ENCODE measurements around the gene CENPO.

The CENPO gene

DNA sequence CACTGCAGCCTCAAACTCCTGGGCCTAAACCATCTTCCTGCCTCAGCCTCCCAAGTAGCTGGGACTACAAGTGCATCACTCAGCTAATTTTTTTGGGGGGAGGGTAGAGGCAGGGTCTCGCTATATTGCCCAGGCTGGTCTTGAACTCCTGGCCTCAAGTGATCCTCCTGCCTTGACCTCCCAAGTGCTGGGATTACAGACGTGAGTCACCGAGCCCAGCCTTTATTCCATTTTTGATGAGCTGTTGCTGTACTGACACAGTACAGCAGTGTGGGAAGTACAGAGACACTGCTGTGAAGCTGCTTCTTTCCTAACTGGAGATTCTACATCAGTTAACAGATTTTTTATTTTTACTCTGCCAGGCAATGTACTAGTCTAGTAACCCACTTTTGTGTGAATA is 18.9 kb upstream of the CENPO start:
- no peak for TF ChIP-seq CTCF (IDR thresholded peaks at IDR 0.05; ENCODE audit: low read depth, low read length)
- Histone ChIP-seq H3K4me3 (ENCODE audit: low read depth, low read length) (no peak overlapping the region), H3K9me3 (ENCODE audit: severe bottlenecking) (no peaks in the 10 kb centered on the region), H3K27me3 (ENCODE audit: insufficient read depth, low read depth, severe bottlenecking) (no peaks in the 10 kb centered on the region), H3K27ac (no peak overlapping the region), H3K36me3 (peaks cover 6% of the 10 kb centered on the region)
- DNase-seq = no peak

DNA sequence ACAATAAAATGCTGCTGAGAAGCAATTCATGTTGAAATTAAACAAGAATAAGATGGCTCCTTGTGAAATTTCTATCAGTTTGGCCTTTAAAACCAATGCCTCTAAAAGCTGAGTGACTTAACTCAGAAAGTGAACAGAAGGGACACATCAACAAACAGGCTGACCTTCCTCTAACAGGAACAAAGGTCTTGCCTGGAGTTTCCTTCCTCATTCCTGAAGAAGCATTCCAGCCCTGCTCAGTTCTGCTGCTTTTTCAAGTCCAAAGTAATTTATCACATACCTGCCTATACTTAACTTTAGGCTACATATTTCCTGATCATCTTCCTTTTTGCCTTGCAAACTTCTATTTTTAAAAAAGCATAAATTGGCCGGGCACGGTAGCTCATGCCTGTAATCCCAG is 14.1 kb upstream of the CENPO start:
- DNase-seq = no peak
- H3K36me3 ChIP-seq = no peaks in the 10 kb centered on the region
- H3K27me3 ChIP-seq (ENCODE audit: insufficient read depth, low read depth, severe bottlenecking) = no peaks in the 10 kb centered on the region
- TF ChIP-seq CTCF (IDR thresholded peaks at IDR 0.05; ENCODE audit: low read depth, low read length) = no peak
- H3K27ac ChIP-seq = no peak overlapping the region
- no peaks in the 10 kb centered on the region for H3K9me3 ChIP-seq (ENCODE audit: severe bottlenecking)
- H3K4me3 ChIP-seq (ENCODE audit: low read depth, low read length) = no peak overlapping the region

- H3K4me3 ChIP-seq (ENCODE audit: low read depth, low read length) = no peak overlapping the region
- no peak for TF ChIP-seq CTCF (IDR thresholded peaks at IDR 0.05; ENCODE audit: low read depth, low read length)
- no peak overlapping the region for H3K27ac ChIP-seq
- DNase-seq = no peak
- no peaks in the 10 kb centered on the region for H3K27me3 ChIP-seq (ENCODE audit: insufficient read depth, low read depth, severe bottlenecking)
- no peaks in the 10 kb centered on the region for H3K9me3 ChIP-seq (ENCODE audit: severe bottlenecking)
- no peaks in the 10 kb centered on the region for H3K36me3 ChIP-seq
Measured at GRCh38 chr2:24783641-24784040, 9.6 kb upstream of the CENPO start.

DNA sequence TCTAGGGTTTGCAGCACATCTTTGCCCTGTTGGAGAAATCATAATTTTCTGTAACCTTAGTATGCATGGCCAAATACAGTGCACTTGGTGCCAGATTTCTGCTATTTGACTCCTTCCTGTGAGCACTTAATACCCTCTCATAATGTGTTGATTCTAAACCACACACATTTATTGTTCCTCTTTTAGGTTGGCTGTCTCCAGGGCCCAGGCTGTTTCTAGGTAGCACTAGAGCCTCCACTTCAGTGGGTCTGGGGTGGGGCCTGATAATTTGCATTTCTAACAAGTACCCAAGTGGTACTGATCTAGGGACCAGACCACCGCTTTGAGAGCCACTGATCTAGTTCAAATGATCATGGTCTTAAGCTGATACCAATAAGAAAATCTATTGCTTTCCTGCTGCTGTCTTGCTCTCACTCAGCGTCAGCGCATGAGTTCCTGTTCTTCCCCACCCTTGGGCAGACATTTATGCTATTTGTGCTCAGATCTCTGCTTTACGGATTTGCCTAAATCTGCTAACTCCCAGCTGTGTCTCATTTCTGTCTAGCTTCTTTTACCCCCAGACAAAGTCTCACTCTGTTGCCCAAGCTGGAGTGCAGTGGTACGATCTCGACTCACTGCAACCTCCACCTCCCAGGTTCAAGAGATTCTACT is 7.4 kb upstream of the CENPO start:
- no peaks in the 10 kb centered on the region for H3K9me3 ChIP-seq (ENCODE audit: severe bottlenecking)
- TF ChIP-seq CTCF (IDR thresholded peaks at IDR 0.05; ENCODE audit: low read depth, low read length) = no peak
- H3K27me3 ChIP-seq (ENCODE audit: insufficient read depth, low read depth, severe bottlenecking) = no peaks in the 10 kb centered on the region
- no peak overlapping the region for H3K27ac ChIP-seq
- H3K4me3 ChIP-seq (ENCODE audit: low read depth, low read length) = no peak overlapping the region
- peaks cover 4% of the 10 kb centered on the region; the same call in 1 of the 2 replicates for H3K36me3 ChIP-seq
- DNase-seq = no peak

DNA sequence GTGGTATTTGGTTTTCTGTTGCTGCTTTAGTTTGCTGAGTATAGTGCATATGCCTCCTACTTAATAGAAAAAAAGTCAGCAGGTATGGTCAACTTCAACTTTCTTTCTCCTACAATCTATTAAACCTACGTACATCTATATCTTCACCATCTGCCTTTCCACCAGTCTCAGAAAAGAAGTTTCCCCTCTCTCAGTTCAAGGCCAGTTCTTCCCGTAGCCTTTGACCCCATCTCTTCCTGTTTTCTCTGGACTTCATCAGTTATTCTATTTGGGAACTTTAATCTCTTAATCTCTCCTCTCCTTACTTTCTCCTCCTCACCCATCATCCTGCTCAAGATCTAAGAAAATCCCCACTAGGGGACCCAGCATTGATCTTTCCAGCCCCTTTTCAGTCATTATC is 5.7 kb upstream of the CENPO start:
- no peak for TF ChIP-seq CTCF (IDR thresholded peaks at IDR 0.05; ENCODE audit: low read depth, low read length)
- Histone ChIP-seq H3K9me3 (ENCODE audit: severe bottlenecking) (no peaks in the 10 kb centered on the region), H3K4me3 (ENCODE audit: low read depth, low read length) (no peak overlapping the region), H3K27ac (no peak overlapping the region), H3K27me3 (ENCODE audit: insufficient read depth, low read depth, severe bottlenecking) (no peaks in the 10 kb centered on the region), H3K36me3 (peaks cover 4% of the 10 kb centered on the region; the same call in 1 of the 2 replicates)
- DNase-seq = no peak

DNA sequence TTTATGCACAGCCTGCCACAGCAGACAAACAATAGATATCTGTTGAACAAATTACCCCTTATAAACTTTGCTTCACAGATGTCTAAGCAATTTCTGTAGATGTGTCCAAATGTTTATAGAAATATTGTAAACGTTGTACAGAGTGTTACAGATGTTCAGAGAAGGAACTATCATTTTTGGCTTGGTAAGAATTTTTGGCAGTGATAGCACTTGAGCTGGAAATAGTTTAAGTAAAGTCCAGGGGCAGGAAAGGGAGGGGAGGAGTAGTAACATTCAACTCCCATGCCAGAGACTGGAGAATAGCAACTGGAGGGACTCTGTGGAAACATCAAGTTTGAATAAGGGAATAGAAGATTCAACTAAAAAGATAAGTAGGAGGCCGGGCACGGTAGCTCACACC is 4.4 kb upstream of the CENPO start:
- H3K9me3 ChIP-seq (ENCODE audit: severe bottlenecking) = no peaks in the 10 kb centered on the region
- H3K27ac ChIP-seq = no peak overlapping the region
- DNase-seq = no peak
- H3K4me3 ChIP-seq (ENCODE audit: low read depth, low read length) = no peak overlapping the region
- H3K27me3 ChIP-seq (ENCODE audit: insufficient read depth, low read depth, severe bottlenecking) = no peaks in the 10 kb centered on the region
- peaks cover 10% of the 10 kb centered on the region for H3K36me3 ChIP-seq
- no peak for TF ChIP-seq CTCF (IDR thresholded peaks at IDR 0.05; ENCODE audit: low read depth, low read length)

Data from WERI-Rb-1 (cell line).